ENCODE data around the gene BICRA. TPM values are rescaled to one million over a fixed set of nuclear protein-coding genes. Genes with fewer than 3 reads are reported as not detected.

The BICRA gene
- polyA plus RNA-seq, 1 of the 3 experiments (the other 2 are of a cell fraction): 1.4 TPM

DNA sequence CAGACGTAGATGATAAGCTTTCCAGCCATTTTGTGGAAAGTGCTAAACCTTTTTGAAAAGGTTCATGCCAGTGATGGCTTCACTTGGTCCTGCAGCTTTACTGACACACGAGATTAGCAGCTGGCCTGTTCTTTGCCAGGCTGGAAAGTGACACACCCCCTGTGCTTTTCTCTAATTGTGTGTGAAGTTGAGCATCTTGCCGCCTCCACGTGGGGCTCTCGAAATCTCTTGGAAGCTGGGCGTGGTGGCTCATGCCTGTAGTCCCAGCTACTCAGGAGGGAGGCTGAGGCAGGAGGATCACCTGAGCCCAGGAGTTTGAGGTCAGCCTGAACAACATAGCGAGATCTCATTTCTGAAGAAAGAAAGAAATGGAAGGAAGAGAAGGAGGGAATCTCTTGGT lies 79.0 kb downstream of the BICRA start:
- H3K4me1 ChIP-seq (ENCODE audit: control insufficient read depth in 1 of 2, insufficient read depth in 2 of 2, low read depth in 1 of 2, low read length in 1 of 2): no peaks in the 10 kb centered on the region
- no peaks in the 10 kb centered on the region for H3F3A ChIP-seq (replicated peaks; ENCODE audit: insufficient read depth)
- TF ChIP-seq RFX5 (IDR thresholded peaks at IDR 0.05; ENCODE audit: low read length) (no peak), NRF1 (IDR thresholded peaks at IDR 0.05; ENCODE audit: low read depth, low read length) (no peak)
- no peak overlapping the region for H3K4me2 ChIP-seq
- peaks cover 13% of the 10 kb centered on the region for H4K20me1 ChIP-seq (ENCODE audit: insufficient read depth)
- no peaks in the 10 kb centered on the region for H3K9me2 ChIP-seq
- H3K27me3 ChIP-seq (ENCODE audit: insufficient read depth): no peaks in the 10 kb centered on the region
- peaks cover 3 to 22% of the 10 kb centered on the region in 2 experiments for H3K36me3 ChIP-seq (replicated peaks in 1 of 2; ENCODE audit: control insufficient read depth in 1 of 2, insufficient read depth in 2 of 2, low read length in 1 of 2)
- no peak overlapping the region for H3K27ac ChIP-seq (ENCODE audit: low read depth in 2 of 2, low read length in 1 of 2)
- DNase-seq: no peak
- CTCF ChIA-PET: interaction anchor here (1.0 to 4.4 kb wide), 3 partner anchors 12 to 251 kb away, joined by 3 to 24 read pairs (median 17); no protein-coding TSS in a partner anchor
- H3K9ac ChIP-seq: no peak overlapping the region
- no peak overlapping the region for H3K4me3 ChIP-seq (ENCODE audit: low read depth in 2 of 2, low read length in 1 of 2)
- peaks cover 8% of the 10 kb centered on the region; the same call in 1 of the 2 replicates for H3K79me2 ChIP-seq (ENCODE audit: insufficient read depth)
- H2AFZ ChIP-seq (ENCODE audit: low read depth): no peak overlapping the region
- WGBS (ENCODE audit: low lambda C conversion rate): 96% methylated on average over 7 of the region's 7 CpGs
- H3K9me3 ChIP-seq: no peaks in the 10 kb centered on the region
- POLR2A ChIA-PET: no interaction called here

GRCh38 chr19:47691090-47691489 lies 82.2 kb downstream of the BICRA start:
- H3K9ac ChIP-seq: no peak overlapping the region
- no peak overlapping the region for H2AFZ ChIP-seq (ENCODE audit: low read depth)
- peaks cover 3 to 22% of the 10 kb centered on the region in 2 experiments for H3K36me3 ChIP-seq (replicated peaks in 1 of 2; ENCODE audit: control insufficient read depth in 1 of 2, insufficient read depth in 2 of 2, low read length in 1 of 2)
- peaks cover 3% of the 10 kb centered on the region; the same call in 1 of the 2 replicates for H3K79me2 ChIP-seq (ENCODE audit: insufficient read depth)
- H3K9me3 ChIP-seq: no peaks in the 10 kb centered on the region
- no peaks in the 10 kb centered on the region for H3K27me3 ChIP-seq (ENCODE audit: insufficient read depth)
- H3K27ac ChIP-seq (ENCODE audit: low read depth in 2 of 2, low read length in 1 of 2): no peak overlapping the region
- no peak for DNase-seq
- H3K4me1 ChIP-seq (ENCODE audit: control insufficient read depth in 1 of 2, insufficient read depth in 2 of 2, low read depth in 1 of 2, low read length in 1 of 2): no peaks in the 10 kb centered on the region
- no peaks in the 10 kb centered on the region for H3K9me2 ChIP-seq
- peaks cover 7% of the 10 kb centered on the region; the same call in 1 of the 2 replicates for H4K20me1 ChIP-seq (ENCODE audit: insufficient read depth)
- ChIA-PET POLR2A (no interaction called here), CTCF (interaction anchor here (0.8 to 4.4 kb wide), 6 partner anchors 9 to 255 kb away, joined by 3 to 24 read pairs (median 6); partner anchors contain the start of gene EHD2)
- H3F3A ChIP-seq (replicated peaks; ENCODE audit: insufficient read depth): no peaks in the 10 kb centered on the region
- H3K4me2 ChIP-seq: no peak overlapping the region
- no peak overlapping the region for H3K4me3 ChIP-seq (ENCODE audit: low read depth in 2 of 2, low read length in 1 of 2)
- WGBS (ENCODE audit: low lambda C conversion rate): 97% methylated on average over 5 of the region's 5 CpGs
- no peak for TF ChIP-seq SMC3 (IDR thresholded peaks at IDR 0.05; ENCODE audit: low read depth, low read length)
- TF ChIP-seq REST (IDR thresholded peaks at IDR 0.05; ENCODE audit: low read depth, low read length): no peak
- no peak for TF ChIP-seq POLR2AphosphoS5 (IDR thresholded peaks at IDR 0.05; ENCODE audit: low read depth, low read length)
- no peak for TF ChIP-seq USF1 (IDR thresholded peaks at IDR 0.05; ENCODE audit: borderline replicate concordance, low read depth)
- TF ChIP-seq NFIC (IDR thresholded peaks at IDR 0.05; ENCODE audit: borderline replicate concordance): no peak
- no peak for TF ChIP-seq JUND (IDR thresholded peaks at IDR 0.05)
- TF ChIP-seq, protein P1, sequence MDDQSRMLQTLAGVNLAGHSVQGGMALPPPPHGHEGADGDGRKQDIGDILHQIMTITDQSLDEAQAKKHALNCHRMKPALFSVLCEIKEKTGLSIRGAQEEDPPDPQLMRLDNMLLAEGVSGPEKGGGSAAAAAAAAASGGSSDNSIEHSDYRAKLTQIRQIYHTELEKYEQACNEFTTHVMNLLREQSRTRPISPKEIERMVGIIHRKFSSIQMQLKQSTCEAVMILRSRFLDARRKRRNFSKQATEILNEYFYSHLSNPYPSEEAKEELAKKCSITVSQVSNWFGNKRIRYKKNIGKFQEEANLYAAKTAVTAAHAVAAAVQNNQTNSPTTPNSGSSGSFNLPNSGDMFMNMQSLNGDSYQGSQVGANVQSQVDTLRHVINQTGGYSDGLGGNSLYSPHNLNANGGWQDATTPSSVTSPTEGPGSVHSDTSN (IDR thresholded peaks at IDR 0.05): no peak
- no peak for TF ChIP-seq TAF1 (IDR thresholded peaks at IDR 0.05; ENCODE audit: borderline replicate concordance, low read depth, low read length)
- TF ChIP-seq EZH2phosphoT487 (IDR thresholded peaks at IDR 0.05; ENCODE audit: borderline replicate concordance, low read depth): no peak
- no peak for TF ChIP-seq FOXM1 (IDR thresholded peaks at IDR 0.05; ENCODE audit: low read depth)
- TF ChIP-seq RFX5 (IDR thresholded peaks at IDR 0.05; ENCODE audit: low read length): no peak
- no peak for TF ChIP-seq NRF1 (IDR thresholded peaks at IDR 0.05; ENCODE audit: low read depth, low read length)
- TF ChIP-seq EP300 (IDR thresholded peaks at IDR 0.05; ENCODE audit: borderline replicate concordance in 1 of 2, low read depth in 1 of 2, low read length in 1 of 2): no peak
- TF ChIP-seq GATA2 (CRISPR knock-in tag; IDR thresholded peaks at IDR 0.05): no peak
- no peak for TF ChIP-seq MAX (IDR thresholded peaks at IDR 0.05; ENCODE audit: low read depth)
- TF ChIP-seq, protein P2, sequence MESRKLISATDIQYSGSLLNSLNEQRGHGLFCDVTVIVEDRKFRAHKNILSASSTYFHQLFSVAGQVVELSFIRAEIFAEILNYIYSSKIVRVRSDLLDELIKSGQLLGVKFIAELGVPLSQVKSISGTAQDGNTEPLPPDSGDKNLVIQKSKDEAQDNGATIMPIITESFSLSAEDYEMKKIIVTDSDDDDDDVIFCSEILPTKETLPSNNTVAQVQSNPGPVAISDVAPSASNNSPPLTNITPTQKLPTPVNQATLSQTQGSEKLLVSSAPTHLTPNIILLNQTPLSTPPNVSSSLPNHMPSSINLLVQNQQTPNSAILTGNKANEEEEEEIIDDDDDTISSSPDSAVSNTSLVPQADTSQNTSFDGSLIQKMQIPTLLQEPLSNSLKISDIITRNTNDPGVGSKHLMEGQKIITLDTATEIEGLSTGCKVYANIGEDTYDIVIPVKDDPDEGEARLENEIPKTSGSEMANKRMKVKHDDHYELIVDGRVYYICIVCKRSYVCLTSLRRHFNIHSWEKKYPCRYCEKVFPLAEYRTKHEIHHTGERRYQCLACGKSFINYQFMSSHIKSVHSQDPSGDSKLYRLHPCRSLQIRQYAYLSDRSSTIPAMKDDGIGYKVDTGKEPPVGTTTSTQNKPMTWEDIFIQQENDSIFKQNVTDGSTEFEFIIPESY (IDR thresholded peaks at IDR 0.05; ENCODE audit: borderline replicate concordance, low read depth): no peak
- TF ChIP-seq RXRA (IDR thresholded peaks at IDR 0.05; ENCODE audit: borderline replicate concordance, low read depth): no peak
- no peak for TF ChIP-seq RCOR1 (IDR thresholded peaks at IDR 0.05; ENCODE audit: low read length)
- no peak for TF ChIP-seq MEF2A (IDR thresholded peaks at IDR 0.05; ENCODE audit: borderline replicate concordance, low read depth)

All from SK-N-SH (cell line).